HG03139 (cell line): Measurements from ENCODE around the gene RARRES2.
A peak's percentile ranks its signal among the peaks of the same experiment; 100 is the strongest.

Source experiments
- ATAC-seq: cut with Tn5 transposase; IDR thresholded peaks from one replicate; pipeline ENCODE4 v1.9.1; 2021; ENCODE audit not compliant: unreplicated experiment

Gene RARRES2

GRCh38 chr7:150338166-150338829 lies 3.1 kb downstream of the RARRES2 start:
- no peak for ATAC-seq

- no peak for ATAC-seq
These were observed 3.8 kb downstream of the RARRES2 start for GRCh38 chr7:150337659-150338081.

- no peak for ATAC-seq
These were observed 4.2 kb downstream of the RARRES2 start for GRCh38 chr7:150337179-150337578.

DNA sequence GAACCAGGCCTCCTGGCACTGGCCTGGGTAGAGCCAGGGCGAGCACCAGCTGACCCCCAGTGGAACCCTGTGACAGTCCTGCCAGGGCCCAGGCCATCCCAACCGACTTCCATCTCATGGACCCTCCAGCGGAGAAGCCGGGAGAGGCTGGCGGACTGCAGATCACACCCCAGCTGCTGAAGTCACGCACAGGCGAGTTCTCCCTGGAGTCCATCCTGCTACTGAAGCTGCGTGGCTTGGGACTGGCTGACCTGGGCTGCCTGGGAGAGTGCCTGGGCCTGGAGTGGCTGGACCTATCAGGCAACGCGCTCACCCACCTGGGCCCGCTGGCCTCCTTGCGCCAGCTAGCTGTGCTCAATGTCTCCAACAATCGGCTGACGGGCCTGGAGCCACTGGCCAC lies 4.7 kb downstream of the RARRES2 start:
- ATAC-seq, result no peak

- no peak for ATAC-seq
These were observed 5.7 kb downstream of the RARRES2 start for GRCh38 chr7:150335774-150336112.

- no peak for ATAC-seq
These were observed 6.2 kb downstream of the RARRES2 start for GRCh38 chr7:150335108-150335773.

GRCh38 chr7:150334108-150334507 lies 7.3 kb downstream of the RARRES2 start:
- ATAC-seq, result no peak

GRCh38 chr7:150333659-150334058 lies 7.8 kb downstream of the RARRES2 start:
- ATAC-seq, result no peak

DNA sequence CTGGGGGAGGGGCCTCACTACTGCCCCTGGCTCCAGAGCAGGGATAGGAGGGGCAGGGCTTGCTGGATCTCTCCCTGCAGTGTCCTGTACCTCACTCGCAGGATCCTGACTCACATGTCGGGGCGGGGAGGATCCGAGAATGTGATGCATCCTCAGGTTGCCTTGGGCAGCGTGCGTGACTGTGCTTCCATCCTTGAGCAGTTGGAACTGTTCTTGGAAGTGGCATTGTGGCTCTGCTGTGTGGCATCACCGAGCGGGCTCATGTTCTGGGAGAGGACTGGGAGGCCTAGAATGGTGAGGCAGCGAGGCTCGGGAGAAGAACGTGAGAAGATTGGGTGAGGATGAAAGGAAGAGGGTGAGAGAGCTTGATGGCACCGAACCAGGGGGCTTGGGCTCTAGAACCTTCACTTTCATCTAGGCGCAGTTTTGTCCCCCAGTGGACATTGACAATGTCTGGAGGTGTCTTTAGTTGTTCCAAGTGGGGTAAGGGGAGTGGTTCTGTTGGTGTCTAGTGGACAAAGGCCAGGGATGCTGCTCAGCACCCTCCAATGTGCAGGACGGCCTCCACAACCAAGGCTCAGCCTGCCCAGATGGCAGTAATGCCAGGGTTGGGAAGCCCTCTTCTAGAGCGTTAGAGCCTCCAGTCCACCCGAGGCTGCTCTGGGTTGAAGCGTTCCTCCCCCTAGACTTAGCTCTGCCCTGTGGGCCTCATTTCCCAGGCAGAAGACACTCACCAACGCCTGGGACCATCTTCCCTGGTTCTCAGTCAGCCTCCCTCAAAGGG lies 8.4 kb downstream of the RARRES2 start:
- ATAC-seq, result no peak

GRCh38 chr7:150330211-150330885 lies 11.1 kb downstream of the RARRES2 start:
- no peak for ATAC-seq

DNA sequence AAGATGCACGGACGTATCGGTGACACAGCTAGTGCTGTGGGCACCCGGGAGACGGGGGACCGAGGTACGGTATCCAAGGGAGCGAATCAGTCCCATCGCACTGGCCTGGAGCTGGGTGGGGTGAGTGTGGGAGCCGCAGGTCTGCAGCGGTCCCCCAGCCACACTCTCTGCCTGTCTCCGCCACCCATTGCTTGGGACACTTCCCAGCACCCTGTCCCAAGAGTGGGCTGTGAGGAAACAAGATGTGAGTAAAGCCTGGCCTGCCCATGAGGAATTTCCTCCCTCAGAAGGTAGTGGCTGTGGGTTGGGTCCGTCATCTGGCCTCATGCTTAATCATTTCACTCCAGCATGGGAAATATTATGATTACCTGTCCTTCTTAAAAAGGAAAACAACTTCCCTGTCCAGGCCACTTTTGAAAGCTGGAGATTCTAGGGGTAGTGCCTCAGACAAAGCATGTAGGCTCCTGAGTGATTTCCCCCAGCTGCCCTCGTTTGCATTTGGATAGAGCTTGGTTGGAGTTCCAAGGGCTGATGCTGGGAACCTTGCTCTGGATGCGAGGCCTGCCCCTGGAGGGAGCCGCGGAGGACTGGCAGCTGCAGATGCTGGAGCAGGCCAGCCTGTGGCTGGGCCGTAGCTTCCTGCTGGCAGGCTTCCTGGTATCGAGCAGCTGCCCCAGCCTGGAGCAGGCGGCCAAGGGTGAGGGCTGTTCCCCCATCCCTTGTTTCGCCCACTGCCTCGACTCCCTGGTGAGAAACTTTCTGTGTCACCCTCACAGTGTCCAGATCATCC lies 11.9 kb downstream of the RARRES2 start:
- no peak for ATAC-seq

GRCh38 chr7:150327308-150327707 lies 14.1 kb downstream of the RARRES2 start:
- ATAC-seq, result no peak

GRCh38 chr7:150326657-150327268 lies 14.7 kb downstream of the RARRES2 start:
- ATAC-seq, result no peak

- ATAC-seq, result no peak
These were observed 15.5 kb downstream of the RARRES2 start for GRCh38 chr7:150325901-150326300.

DNA sequence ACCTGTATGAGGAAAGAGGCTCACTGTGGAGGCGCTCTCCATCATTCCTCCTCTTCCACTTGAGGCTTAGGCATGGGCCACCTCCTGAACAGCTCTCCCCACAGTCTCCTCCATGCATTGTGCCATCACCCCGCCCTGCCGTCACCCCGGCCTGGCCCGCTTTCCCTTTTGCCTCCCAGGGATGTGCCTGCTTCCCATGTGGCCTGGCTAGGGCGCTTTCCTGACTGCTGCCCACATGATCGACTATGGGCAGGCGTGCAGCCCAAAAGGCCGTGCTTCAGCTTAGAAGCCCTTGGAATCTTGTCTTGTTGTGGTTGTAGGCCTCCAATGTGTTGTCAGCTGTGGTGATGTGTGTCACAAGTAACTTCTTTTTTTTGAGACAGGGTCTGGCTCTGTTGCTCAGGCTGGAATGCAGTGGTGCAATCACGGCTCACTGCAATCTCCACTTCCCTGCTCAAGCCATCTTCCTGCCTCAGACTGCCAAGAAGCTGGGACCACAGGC lies 16.3 kb downstream of the RARRES2 start:
- no peak for ATAC-seq

DNA sequence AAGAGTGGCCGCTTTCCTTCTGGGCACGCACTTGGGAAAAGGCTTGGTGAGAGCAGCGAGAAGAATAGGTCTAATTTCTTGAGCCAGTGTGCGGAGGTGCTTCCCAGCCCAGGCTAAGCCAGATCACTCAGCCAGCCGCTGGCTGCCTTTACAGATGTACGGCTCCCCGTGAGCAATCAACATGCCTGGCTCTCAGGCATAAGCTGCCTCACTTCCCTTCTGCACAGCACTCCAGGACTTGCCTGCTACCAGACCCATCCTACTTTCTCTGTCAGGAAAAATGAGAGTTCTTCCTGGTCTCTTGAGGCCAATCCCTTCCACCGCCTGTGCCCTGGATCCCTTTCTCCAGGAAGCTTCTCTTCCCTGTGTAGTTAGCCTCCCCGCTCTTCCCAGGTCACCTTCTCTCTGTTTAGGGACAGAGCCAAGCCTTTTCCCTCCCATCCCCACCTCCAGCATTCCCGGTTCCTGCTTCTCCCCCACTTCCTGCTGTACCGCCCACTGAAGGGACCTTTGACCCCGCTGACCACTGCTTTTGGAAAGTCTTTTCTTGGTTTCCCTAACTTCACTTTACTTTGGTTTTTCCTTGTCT lies 17.0 kb downstream of the RARRES2 start:
- no peak for ATAC-seq

GRCh38 chr7:150323682-150324372 lies 17.6 kb downstream of the RARRES2 start:
- no peak for ATAC-seq

- ATAC-seq, result peak; percentile 58
These were observed 18.4 kb downstream of the RARRES2 start, which contains the start of the genes ACTR3C and LRRC61 for GRCh38 chr7:150322833-150323681. Gene ACTR3C, minus strand, starts transcription at chr7:150323545. Its CDS starts 28,249 bp downstream, at chr7:150295296. Gene LRRC61, plus strand, starts transcription at chr7:150323355. Its CDS starts 13,507 bp downstream, at chr7:150336862.
